ENCODE data around the gene CPB1. TPM values are rescaled to one million over a fixed set of nuclear protein-coding genes. Genes with fewer than 3 reads are reported as not detected.

Gene CPB1
- total and polyA plus RNA-seq, 10 of the 15 experiments (the other 5 are each of a cell fraction or from before 2014, with no cell fraction given) = 4.8 TPM; not detected in 9

- no TSS peak for BruUV-seq (replicated peaks)
- Histone ChIP-seq H3K4me2 (ENCODE audit: control insufficient read depth, insufficient read depth) (no peak overlapping the region; the same call in 1 of the 2 replicates), H3K36me3 (ENCODE audit: control insufficient read depth in 2 of 2, insufficient read depth in 2 of 2, low read length in 1 of 2) (no peaks in the 10 kb centered on the region), H3K9ac (ENCODE audit: control insufficient read depth, insufficient read depth, low read length) (no peak overlapping the region), H2AFZ (ENCODE audit: control insufficient read depth, low read depth, low read length) (no peak overlapping the region), H3K4me3 (no peak overlapping the region), H4K20me1 (ENCODE audit: control insufficient read depth, insufficient read depth) (no peaks in the 10 kb centered on the region), H3K4me1 (ENCODE audit: control insufficient read depth, insufficient read depth, low read length) (no peaks in the 10 kb centered on the region), H3K79me2 (ENCODE audit: control insufficient read depth, insufficient read depth, low read length) (no peaks in the 10 kb centered on the region), H3K9me3 (replicated peaks; ENCODE audit: control insufficient read depth, insufficient read depth, low read length) (no peaks in the 10 kb centered on the region), H3K27ac (ENCODE audit: control insufficient read depth, insufficient read depth) (no peak overlapping the region), H3K27me3 (replicated peaks in 1 of 2; ENCODE audit: control insufficient read depth in 2 of 2, insufficient read depth in 2 of 2, low read length in 1 of 2) (no peaks in the 10 kb centered on the region)
- in situ Hi-C loops (cut with MboI) = no loop called here
- ChIA-PET POLR2A (no interaction called here), RAD21 (ENCODE audit: unreplicated experiment) (no interaction called here), SMC1A (ENCODE audit: uncharacterized antibody, unreplicated experiment) (interaction anchor here (0.6 kb wide), 1 partner anchor 11 kb away, joined by 3 read pairs; no protein-coding TSS in a partner anchor), CTCF (no interaction called here)
- DNase-seq (ENCODE audit: low read depth, low spot score) (no peak), ATAC-seq (0 out of 3 replicates have a peak, but pooled peaks have one; percentile 16), FAIRE-seq (peak; percentile 61)
- intact Hi-C loops (cut with micrococcal nuclease; ENCODE audit: unreplicated experiment) = no loop called here
- peak; percentile 21; the same call in 1 of the 2 replicates for TF ChIP-seq SPI1 (IDR thresholded peaks at IDR 0.05; ENCODE audit: borderline replicate concordance, insufficient read depth, low read depth, low read length)
- no peak for TF ChIP-seq POLR2AphosphoS5 (IDR thresholded peaks at IDR 0.05; ENCODE audit: low read length)
- TF ChIP-seq RCOR1 (conservative IDR thresholded peaks at IDR 0.05; ENCODE audit: low read depth, low read length) = no peak
- TF ChIP-seq IRF4 (IDR thresholded peaks at IDR 0.05; ENCODE audit: low read depth, low read length) = 0 out of 2 replicates have a peak, but pooled peaks have one; percentile 16
- TF ChIP-seq SREBF2 (IDR thresholded peaks at IDR 0.05; ENCODE audit: low read length) = no peak
Measured at GRCh38 chr3:148839805-148840204, 12.2 kb downstream of the CPB1 start.

DNA sequence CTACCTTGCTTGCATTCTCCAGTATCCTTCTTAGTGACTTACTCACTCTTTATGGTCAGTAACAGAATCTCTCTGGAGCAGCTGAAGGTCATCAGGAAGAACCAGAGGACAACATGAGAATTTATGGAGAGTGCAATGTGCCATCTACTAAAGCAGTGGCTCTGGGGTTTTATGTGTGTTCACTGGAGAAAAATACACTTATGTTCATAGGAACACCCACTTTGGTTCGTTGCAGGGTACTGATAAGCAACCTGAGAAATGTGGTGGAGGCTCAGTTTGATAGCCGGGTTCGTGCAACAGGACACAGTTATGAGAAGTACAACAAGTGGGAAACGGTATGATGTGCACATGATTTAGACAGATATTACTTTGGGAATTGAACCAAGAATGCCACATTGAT lies 12.8 kb downstream of the CPB1 start:
- ChIA-PET SMC1A (ENCODE audit: uncharacterized antibody, unreplicated experiment) (interaction anchor here (0.6 kb wide), 1 partner anchor 10 kb away, joined by 3 read pairs; no protein-coding TSS in a partner anchor), RAD21 (ENCODE audit: unreplicated experiment) (no interaction called here), CTCF (interaction anchor here (1.4 kb wide), 1 partner anchor 111 kb away, joined by 3 read pairs; no protein-coding TSS in a partner anchor), POLR2A (no interaction called here)
- TF ChIP-seq, protein P1, sequence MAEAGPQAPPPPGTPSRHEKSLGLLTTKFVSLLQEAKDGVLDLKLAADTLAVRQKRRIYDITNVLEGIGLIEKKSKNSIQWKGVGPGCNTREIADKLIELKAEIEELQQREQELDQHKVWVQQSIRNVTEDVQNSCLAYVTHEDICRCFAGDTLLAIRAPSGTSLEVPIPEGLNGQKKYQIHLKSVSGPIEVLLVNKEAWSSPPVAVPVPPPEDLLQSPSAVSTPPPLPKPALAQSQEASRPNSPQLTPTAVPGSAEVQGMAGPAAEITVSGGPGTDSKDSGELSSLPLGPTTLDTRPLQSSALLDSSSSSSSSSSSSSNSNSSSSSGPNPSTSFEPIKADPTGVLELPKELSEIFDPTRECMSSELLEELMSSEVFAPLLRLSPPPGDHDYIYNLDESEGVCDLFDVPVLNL (IDR thresholded peaks at IDR 0.05; ENCODE audit: low read depth, low read length) = no peak
- no peak for TF ChIP-seq GABPA (IDR thresholded peaks at IDR 0.05; ENCODE audit: low read depth)
- WGBS (ENCODE audit: insufficient coverage, insufficient replicate concordance, low lambda C conversion rate, missing lambda C conversion rate) = 32% methylated on average over 4 of the region's 4 CpGs
- H3K4me2 ChIP-seq (ENCODE audit: control insufficient read depth, insufficient read depth) = 0 out of 2 replicates have a peak overlapping the region, but pooled peaks have one; percentile 0
- H3K36me3 ChIP-seq (ENCODE audit: control insufficient read depth in 2 of 2, insufficient read depth in 2 of 2, low read length in 1 of 2) = no peaks in the 10 kb centered on the region
- H3K9ac ChIP-seq (ENCODE audit: control insufficient read depth, insufficient read depth, low read length) = no peak overlapping the region
- no peak overlapping the region for H2AFZ ChIP-seq (ENCODE audit: control insufficient read depth, low read depth, low read length)
- no peaks in the 10 kb centered on the region for H4K20me1 ChIP-seq (ENCODE audit: control insufficient read depth, insufficient read depth)
- no TSS peak for BruUV-seq (replicated peaks)
- no peak for FAIRE-seq
- H3K79me2 ChIP-seq (ENCODE audit: control insufficient read depth, insufficient read depth, low read length) = no peaks in the 10 kb centered on the region
- H3K27ac ChIP-seq (ENCODE audit: control insufficient read depth, insufficient read depth) = no peak overlapping the region
- intact Hi-C loops (cut with micrococcal nuclease; ENCODE audit: unreplicated experiment) = no loop called here
- no peak for ATAC-seq
- in situ Hi-C loops (cut with MboI) = no loop called here
- no peaks in the 10 kb centered on the region for H3K9me3 ChIP-seq (replicated peaks; ENCODE audit: control insufficient read depth, insufficient read depth, low read length)
- no peaks in the 10 kb centered on the region for H3K27me3 ChIP-seq (replicated peaks in 1 of 2; ENCODE audit: control insufficient read depth in 2 of 2, insufficient read depth in 2 of 2, low read length in 1 of 2)
- H3K4me1 ChIP-seq (ENCODE audit: control insufficient read depth, insufficient read depth, low read length) = no peaks in the 10 kb centered on the region
- H3K4me3 ChIP-seq = no peak overlapping the region
- no peak for DNase-seq (ENCODE audit: low read depth, low spot score)
